HepG2 (cell line): ENCODE data around the gene CLCN2. TPM values are rescaled to one million over a fixed set of nuclear protein-coding genes. Genes with fewer than 3 reads are reported as not detected.

Source experiments
- ARID4A ChIP-seq: sonication (generic); formaldehyde crosslinking; IDR thresholded peaks from 2 replicates; pipeline ENCODE4 v1.5.0; 2020; ENCODE audit warnings: mild to moderate bottlenecking, missing genetic modification reagents, borderline replicate concordance
- ARNTL ChIP-seq: sonication (generic); formaldehyde crosslinking; IDR thresholded peaks from 2 replicates; pipeline ENCODE4 v1.4.0; 2020; ENCODE audit warnings: mild to moderate bottlenecking, missing genetic modification reagents
- KDM3A ChIP-seq: IDR thresholded peaks from 2 replicates; pipeline ENCODE4 v1.6.1; 2018; ENCODE audit warnings: low read depth, missing compliant biosample characterization
- MIER3 ChIP-seq: IDR thresholded peaks from 2 replicates; pipeline ENCODE4 v1.6.1; 2016; ENCODE audit warnings: missing compliant biosample characterization, borderline replicate concordance
- POLR2AphosphoS2 ChIP-seq: IDR thresholded peaks from 2 replicates; pipeline ENCODE4 v1.6.1; 2011; ENCODE audit warnings: low read depth, low read length, improper control_type of control experiment
- POLR2G ChIP-seq: fragments of 200-400 bp; formaldehyde crosslinking; IDR thresholded peaks from 2 replicates; pipeline ENCODE4 v1.6.1; 2018; ENCODE audit warnings: mild to moderate bottlenecking, low read depth, low read length, moderate library complexity
- SMC3 ChIP-seq: IDR thresholded peaks from 2 replicates; pipeline ENCODE4 v1.6.1; 2011; ENCODE audit warnings: low read length, improper control_type of control experiment
- SNAPC4 ChIP-seq: sonication (generic); formaldehyde crosslinking; IDR thresholded peaks from 2 replicates; pipeline ENCODE4 v1.4.0; 2020; ENCODE audit warnings: mild to moderate bottlenecking, missing genetic modification reagents
- SPEN ChIP-seq: sonication (generic); formaldehyde crosslinking; IDR thresholded peaks from 2 replicates; pipeline ENCODE4 v1.5.1; 2020; ENCODE audit warnings: low read depth, mild to moderate bottlenecking, missing genetic modification reagents
- ZFY ChIP-seq: sonication (generic); formaldehyde crosslinking; IDR thresholded peaks from 2 replicates; pipeline ENCODE4 v1.4.0; 2020; ENCODE audit warnings: missing genetic modification reagents
- ZNF543 ChIP-seq: sonication (generic); formaldehyde crosslinking; IDR thresholded peaks from 2 replicates; pipeline ENCODE4 v1.4.0; 2020; ENCODE audit warnings: mild to moderate bottlenecking, missing genetic modification reagents
- ZNF609 ChIP-seq: sonication (generic); formaldehyde crosslinking; IDR thresholded peaks from 2 replicates; pipeline ENCODE4 v1.4.0; 2020; ENCODE audit warnings: mild to moderate bottlenecking, missing genetic modification reagents, borderline replicate concordance
- ZNF678 ChIP-seq: sonication (generic); formaldehyde crosslinking; IDR thresholded peaks from 2 replicates; pipeline ENCODE4 v1.4.0; 2020; ENCODE audit warnings: mild to moderate bottlenecking, missing genetic modification reagents
- ZNF883 ChIP-seq: sonication (generic); formaldehyde crosslinking; IDR thresholded peaks from 2 replicates; pipeline ENCODE4 v1.5.1; 2020; ENCODE audit warnings: mild to moderate bottlenecking, missing genetic modification reagents; ENCODE audit errors: not compliant biosample characterization
- polyA plus RNA-seq, 8 experiments: library from polyadenylated mRNA; depleted of rRNA in 3 of 8; stranded (reverse) in 7 of 8; unstranded in 1 of 8; fragments of >200 nt; fragmentation: Illumina TruSeq in 4 of 8; extraction: Trizol in 4 of 8; gene quantifications; 2 replicates each; pipeline versions ENCODE4 v1.2.1 to v1.2.3, GENCODE V29; 2011 to 2016; ENCODE audit warnings: low read depth in 4 of 8, missing spikeins in 1 of 8, mixed read lengths in 1 of 8; ENCODE audit not compliant: insufficient read depth in 1 of 8
- total RNA-seq, 5 experiments: library from RNA; depleted of rRNA; stranded (reverse); fragments of >200 nt; fragmentation: Illumina TruSeq; extraction: Trizol; gene quantifications; 2 replicates each; pipeline ENCODE4 v1.2.3, GENCODE V29; 2016; ENCODE audit warnings: low read depth in 1 of 5

The CLCN2 gene
- total and polyA plus RNA-seq, 2 of the 13 experiments (the other 11 are each of a cell fraction or from before 2014, with no cell fraction given), result 11.4 to 13.5 TPM

GRCh38 chr3:184362668-184363546 is 1.5 kb upstream of the CLCN2 start (continued):
- TF ChIP-seq ZNF543 (0 out of 2 replicates have a peak, but pooled peaks have one; percentile 84), ZNF609 (CRISPR knock-in tag) (peak; percentile 65), KDM3A (CRISPR knock-in tag) (peak; percentile 59; the same call in 1 of the 2 replicates), MIER3 (CRISPR knock-in tag) (peak; percentile 30), POLR2AphosphoS2 (peak; percentile 59; the same call in 1 of the 2 replicates), ARNTL (0 out of 2 replicates have a peak, but pooled peaks have one; percentile 62), ZNF678 (no peak), ZNF883 (CRISPR knock-in tag) (peak; percentile 42), SMC3 (no peak), ZFY (CRISPR knock-in tag) (peak; percentile 90), POLR2G (peak; percentile 90), SNAPC4 (no peak; the same call in 1 of the 2 replicates), SPEN (peak; percentile 79), ARID4A (CRISPR knock-in tag) (peak; percentile 82)
